Prostate gland (tissue), 2 donors: ENCODE measurements around the gene RPS3.

Experiments
- POLR2A ChIP-seq: fragments of 450-650 bp; IDR thresholded peaks from one replicate; pipeline ENCODE4 v1.6.1; 2016; ENCODE audit warnings: antibody characterized with exemption, mild to moderate bottlenecking
- TF ChIP-seq, protein P1 (sequence below), 4 experiments: fragments of 200-600 bp in 2 of 4; fragments of 450-650 bp in 2 of 4; sonication (generic) in 2 of 4; IDR thresholded peaks; 1 replicate in 3 of 4; 2 replicates in 1 of 4; pipeline ENCODE4 v1.5.1; 2016 to 2019; ENCODE audit warnings: antibody characterized with exemption in 4 of 4, mild to moderate bottlenecking in 2 of 4, moderate library complexity in 2 of 4

DNA sequence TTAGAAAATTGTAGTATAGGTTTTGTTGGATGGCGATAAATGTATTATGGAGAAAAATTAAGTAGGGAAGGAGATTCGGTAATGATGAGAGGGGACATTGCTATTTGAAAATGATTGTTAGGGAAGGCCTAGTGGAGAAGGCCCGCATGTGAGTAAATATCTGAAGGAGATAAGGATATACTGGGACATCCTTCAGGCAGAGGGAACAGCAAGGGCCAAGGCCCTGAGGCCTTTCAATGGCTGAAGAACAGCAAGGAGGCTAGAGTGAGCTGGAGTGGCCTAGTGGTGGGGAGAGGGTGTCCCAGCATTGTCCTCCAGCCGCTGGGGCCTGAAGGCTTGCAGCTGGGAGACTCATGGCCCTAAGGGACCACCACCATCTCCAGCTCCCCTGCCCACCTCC is 24.7 kb upstream of the RPS3 start:
- TF ChIP-seq, protein P1, sequence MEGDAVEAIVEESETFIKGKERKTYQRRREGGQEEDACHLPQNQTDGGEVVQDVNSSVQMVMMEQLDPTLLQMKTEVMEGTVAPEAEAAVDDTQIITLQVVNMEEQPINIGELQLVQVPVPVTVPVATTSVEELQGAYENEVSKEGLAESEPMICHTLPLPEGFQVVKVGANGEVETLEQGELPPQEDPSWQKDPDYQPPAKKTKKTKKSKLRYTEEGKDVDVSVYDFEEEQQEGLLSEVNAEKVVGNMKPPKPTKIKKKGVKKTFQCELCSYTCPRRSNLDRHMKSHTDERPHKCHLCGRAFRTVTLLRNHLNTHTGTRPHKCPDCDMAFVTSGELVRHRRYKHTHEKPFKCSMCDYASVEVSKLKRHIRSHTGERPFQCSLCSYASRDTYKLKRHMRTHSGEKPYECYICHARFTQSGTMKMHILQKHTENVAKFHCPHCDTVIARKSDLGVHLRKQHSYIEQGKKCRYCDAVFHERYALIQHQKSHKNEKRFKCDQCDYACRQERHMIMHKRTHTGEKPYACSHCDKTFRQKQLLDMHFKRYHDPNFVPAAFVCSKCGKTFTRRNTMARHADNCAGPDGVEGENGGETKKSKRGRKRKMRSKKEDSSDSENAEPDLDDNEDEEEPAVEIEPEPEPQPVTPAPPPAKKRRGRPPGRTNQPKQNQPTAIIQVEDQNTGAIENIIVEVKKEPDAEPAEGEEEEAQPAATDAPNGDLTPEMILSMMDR (IDR thresholded peaks at IDR 0.05) = no peak
- no peak for TF ChIP-seq POLR2A
